Adrenal gland (tissue), 5 donors: ENCODE results near the gene PEAK1.

Source experiments
- CTCF ChIP-seq, 6 experiments: fragments of 450-650 bp in 4 of 6; fragments of 200-600 bp in 2 of 6; sonication (generic) in 1 of 6; IDR thresholded peaks; 1 replicate in 5 of 6; 2 replicates in 1 of 6; pipeline versions ENCODE4 v1.5.1 to v1.8.0; 2016 to 2021; ENCODE audit warnings: antibody characterized with exemption in 6 of 6, mild to moderate bottlenecking in 2 of 6, moderate library complexity in 1 of 6
- POLR2A ChIP-seq, 2 donors: fragments of 450-650 bp; IDR thresholded peaks; one replicate each; pipeline ENCODE4 v1.6.1; 2017; ENCODE audit warnings: antibody characterized with exemption in 2 of 2, mild to moderate bottlenecking in 2 of 2, moderate library complexity in 1 of 2
- donor health status: DM: no; HTN: no; CAD: no.

- TF ChIP-seq CTCF (IDR thresholded peaks at IDR 0.05) (no peak), POLR2A (IDR thresholded peaks at IDR 0.05) (no peak)
Measured at GRCh38 chr15:77143191-77143590, 276.7 kb downstream of the PEAK1 start.
